ENCODE results near the gene GCSH. TPM values are rescaled to one million over a fixed set of nuclear protein-coding genes. Genes with fewer than 3 reads are reported as not detected.

GCSH gene
- total RNA-seq, 1 donor from 2014 or later = 27.8 TPM

DNA sequence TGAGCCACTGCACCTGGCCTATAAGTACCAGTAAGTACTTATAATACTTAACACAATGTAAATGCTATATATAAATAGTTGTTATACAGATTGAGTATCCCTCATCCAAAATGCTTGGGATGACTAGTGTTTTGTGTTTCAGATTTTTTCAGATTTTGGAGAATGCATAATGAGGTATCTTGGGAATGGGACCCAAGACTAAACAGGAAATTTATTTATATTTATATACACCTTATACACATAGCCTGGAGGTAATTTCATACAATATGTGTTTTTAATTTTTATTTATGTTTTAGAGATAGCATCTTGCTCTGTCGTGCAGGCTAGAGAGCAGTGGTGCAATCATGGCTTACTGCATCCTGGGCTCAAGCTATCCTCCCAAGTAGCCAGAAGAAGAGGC lies 9.8 kb upstream of the GCSH start:
- no peak for DNase-seq (ENCODE audit: low read depth)

DNA sequence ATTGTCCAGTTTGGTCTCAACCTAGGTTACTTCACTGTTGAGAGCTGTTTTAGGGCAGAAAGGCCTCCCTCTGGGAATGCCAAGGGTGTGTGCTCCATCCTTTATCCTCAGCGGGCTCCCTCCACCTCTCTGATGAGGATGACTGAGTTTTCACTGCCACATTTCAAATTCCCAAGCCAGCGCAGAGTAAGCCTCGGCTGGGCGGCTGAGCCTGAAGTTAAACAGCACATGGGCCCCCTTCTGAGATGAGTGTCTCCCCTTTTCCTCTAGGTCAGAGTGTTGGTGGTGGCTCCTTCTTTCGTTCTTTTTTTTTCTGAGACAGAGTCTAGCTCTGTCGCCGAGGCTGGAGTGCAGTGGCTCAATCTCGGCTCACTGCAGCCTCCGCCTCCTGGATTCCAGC lies 5.5 kb upstream of the GCSH start:
- DNase-seq (ENCODE audit: low read depth) = no peak

DNA sequence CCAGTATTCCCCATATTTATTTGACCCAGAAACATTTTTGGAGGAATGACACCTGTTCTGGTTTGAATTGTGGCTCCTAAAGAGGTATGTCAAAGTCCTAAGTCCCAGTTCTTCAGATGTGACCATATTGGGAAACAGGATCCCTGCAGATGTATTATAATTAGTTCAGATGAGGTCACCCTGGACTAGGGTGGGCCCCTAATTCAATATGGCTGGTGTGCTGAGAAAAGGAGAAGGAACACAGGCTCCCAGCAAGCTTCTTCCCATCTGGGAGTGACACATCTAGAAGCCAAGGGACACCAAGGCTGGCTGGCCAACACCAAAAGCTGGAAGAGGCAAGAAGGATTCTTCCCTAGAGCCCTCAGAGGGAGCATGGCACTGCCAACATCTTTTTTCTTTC lies 3.8 kb upstream of the GCSH start:
- no peak for DNase-seq (ENCODE audit: low read depth)

DNA sequence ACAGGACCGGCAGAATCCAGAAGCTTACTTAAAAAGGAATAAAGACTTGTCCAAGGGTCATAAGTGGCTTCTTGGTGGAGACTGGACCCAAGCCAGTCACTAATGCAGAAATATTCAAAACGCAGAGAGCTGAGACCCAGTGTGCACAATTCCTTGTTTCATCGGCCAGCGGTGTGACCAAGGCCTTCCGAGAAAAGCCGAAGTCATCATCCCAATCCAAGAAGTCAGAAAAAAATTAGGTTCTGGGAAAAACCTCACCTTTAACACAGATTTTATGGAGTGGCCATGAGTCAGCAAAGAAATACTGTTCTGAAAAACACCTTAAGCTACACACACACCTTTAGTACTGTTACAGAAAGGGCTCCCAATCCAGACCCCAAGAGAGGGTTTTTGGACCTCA lies 1.0 kb upstream of the GCSH start:
- DNase-seq (ENCODE audit: low read depth) = no peak

DNA sequence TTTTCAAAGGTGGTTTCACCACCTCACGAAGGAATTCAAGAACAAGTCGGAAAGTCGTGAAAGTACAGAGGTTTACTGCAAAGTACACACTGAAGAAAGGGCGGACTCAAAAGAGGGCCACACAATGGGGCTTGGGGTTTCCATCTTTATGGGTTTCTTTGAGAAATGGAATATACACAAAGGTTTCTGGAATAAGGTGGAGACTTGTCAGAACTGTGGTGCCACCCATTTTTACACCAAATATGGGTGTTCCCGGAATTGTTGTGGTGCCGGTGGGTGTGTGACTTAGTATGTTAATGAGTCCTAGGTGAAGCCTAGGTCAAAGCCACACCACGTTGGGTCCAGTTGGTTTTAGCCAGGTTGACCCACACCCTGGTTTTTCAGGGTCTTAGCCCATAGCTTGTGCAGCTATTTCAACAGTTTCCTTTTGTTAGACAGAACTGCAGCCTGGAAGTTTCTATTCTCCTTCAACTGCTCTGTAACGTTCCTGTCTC lies 567 bp upstream of the GCSH start:
- DNase-seq (ENCODE audit: low read depth) = no peak

DNA sequence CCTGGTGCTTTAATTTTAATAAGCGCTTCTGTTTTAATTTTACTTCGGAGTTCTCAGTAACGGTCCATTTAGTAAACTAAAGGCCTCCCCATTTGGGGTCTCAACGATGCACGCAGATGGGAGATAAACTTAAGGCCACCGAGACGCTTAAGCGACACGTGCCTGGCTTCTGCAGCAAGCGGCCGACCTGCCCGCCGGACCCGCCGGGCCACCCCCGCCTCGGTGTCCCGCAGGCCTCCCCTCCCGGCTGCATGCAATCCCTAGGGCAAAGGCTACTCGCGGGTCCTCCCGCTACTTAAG lies 592 bp downstream of the GCSH start:
- no peak for DNase-seq (ENCODE audit: low read depth)

DNA sequence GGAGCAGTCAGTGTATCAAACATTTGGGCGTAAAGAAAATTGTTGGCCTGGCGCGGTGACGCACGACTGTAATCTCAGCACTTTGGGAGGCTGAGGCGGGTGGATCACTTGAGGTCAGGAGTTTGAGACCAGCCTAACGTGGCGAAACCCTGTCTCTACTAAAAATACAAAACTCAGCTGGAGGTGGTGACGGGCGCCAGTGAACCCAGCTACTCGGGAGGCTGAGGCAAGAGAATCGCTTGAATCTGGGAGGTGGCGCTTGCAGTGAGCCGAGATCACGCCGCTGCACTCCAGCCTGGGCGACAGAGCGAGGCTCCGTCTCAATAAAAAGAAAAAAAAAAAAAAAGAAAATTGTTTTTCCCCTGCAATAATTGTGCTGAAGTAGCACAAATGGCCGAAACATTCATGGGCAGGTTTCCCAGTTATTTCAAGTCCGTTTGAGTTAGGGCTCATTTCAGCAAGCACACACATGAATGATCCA lies 1.4 kb downstream of the GCSH start:
- peak; percentile 35 for DNase-seq (ENCODE audit: low read depth)

DNA sequence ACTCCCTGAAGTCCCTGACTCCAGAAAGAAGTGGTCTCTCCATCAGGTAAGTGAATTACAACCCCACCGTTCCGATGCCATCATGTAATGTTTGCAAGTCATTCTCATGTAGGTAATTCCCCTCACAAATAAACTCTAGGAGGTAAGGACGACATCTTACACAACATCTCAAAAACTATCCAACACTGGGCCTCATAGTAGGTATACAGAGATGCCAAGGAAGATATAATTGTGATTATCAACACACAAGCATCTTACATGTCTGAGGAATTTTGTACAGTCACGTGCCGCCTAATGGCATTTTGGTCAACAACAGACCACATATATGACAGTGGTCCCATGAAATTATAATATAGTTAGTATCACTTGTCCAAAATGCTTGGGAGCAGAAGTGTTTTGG lies 7.4 kb downstream of the GCSH start:
- no peak for DNase-seq (ENCODE audit: low read depth)

DNA sequence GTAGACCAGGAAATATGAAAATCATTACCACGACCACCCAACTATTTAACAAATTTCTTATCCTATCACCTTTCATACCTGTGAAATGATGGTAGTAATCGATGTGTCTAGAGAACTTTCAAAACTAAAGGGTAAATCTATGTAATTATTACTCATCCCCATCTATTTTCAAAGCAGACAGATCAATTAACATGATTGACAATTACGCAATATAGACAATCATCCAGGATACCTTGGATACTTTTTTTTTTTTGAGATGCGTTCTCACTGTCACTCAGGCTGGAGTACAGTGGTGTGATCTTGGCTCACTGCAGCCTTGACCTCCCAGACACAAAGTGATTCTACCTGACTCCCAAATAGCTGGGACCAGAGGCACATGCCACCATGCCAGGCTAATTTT lies 15.2 kb downstream of the GCSH start:
- no peak for DNase-seq (ENCODE audit: low read depth)

DNA sequence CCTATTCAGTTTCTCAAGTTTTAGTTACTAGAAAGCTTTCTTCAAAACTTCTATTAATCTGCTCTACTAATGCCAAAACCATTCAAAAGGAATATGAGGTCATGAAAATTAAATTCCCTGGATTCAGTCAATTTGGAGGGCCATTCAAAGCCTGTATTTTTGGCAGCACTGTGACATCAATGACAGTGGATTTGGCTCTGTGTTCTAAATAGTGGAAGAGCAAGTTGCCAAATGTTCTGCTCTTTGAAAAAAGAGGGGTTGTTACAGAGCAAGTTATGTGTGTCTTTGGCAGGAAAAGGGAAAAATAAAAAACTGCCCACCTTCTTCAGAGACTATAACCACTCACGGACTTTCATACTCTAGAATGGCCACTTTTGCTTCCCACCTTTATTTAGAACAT lies 16.0 kb downstream of the GCSH start:
- no peak for DNase-seq (ENCODE audit: low read depth)

DNA sequence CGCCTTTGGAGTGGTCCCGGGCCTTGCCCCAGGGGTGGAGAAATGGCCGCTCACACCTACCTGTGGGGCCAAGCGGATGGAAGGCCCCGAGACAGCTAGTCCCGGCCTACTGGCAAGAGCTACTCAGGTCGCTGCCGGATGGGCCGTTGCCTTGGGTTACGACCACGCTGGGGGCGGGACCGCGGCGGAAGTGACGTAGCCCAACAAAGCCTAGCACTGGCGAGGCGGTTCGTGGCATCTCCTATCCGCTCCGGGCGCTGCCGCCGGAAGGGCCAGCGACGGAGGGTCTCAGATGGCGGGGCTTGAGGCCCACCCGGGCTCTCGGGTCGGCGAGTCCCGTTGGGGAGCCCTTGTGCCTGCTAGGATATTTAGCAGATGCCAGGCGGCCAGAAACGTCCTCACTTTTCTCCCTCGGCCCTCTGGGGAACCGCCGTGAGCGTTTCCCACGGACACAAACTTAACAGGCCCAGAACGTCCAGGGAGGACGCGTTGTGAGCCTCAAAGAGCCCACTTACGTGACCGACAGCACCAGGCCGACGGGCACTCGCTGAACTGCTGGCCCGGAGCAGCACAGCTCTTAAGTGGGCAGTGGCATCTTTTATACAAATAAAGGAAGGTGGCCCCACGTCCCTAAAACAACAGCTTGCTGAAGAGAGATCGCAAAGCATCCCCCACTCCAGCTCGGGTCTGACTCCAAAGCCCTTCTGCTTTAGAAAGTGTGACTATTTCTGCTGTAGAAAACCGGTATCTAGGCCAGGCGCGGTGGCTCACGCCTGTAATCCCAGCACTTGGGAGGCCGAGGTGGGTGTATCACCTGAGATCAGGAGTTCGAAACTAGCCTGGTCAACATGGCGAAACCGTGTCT lies 18.9 kb downstream of the GCSH start, which contains the start of gene C16orf46:
TSS of gene C16orf46 (minus strand) at position 163 of the 865 bp plus-strand sequence. CDS start 13,283 bp downstream, outside the sequence.
- DNase-seq (ENCODE audit: low read depth) = peak; percentile 86

DNA sequence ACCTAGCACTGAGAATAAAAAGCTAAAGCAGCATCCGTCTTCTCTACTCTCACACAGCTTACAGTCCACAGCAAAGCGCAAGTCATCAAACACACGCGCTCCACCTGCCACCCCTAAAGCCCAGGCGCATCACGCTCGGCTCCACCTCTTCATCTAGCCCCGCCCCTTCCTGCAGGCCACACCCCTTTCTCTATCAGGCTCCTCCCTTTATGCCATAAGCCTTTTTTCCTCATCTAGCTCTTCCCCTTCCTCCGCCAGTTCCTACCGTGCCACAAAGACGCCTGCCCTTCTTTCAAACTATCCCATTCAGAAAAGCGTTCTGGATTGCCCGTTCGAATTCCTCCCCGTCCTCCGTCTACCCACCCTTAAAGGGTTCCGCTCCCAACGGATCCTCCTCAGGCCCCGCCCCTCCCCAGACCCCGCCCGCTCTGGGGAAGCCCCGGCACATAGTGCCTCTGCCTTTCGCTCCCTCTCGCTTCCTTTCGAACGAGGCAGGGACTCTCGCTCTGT lies 19.6 kb downstream of the GCSH start:
- DNase-seq (ENCODE audit: low read depth) = peak; percentile 64

DNA sequence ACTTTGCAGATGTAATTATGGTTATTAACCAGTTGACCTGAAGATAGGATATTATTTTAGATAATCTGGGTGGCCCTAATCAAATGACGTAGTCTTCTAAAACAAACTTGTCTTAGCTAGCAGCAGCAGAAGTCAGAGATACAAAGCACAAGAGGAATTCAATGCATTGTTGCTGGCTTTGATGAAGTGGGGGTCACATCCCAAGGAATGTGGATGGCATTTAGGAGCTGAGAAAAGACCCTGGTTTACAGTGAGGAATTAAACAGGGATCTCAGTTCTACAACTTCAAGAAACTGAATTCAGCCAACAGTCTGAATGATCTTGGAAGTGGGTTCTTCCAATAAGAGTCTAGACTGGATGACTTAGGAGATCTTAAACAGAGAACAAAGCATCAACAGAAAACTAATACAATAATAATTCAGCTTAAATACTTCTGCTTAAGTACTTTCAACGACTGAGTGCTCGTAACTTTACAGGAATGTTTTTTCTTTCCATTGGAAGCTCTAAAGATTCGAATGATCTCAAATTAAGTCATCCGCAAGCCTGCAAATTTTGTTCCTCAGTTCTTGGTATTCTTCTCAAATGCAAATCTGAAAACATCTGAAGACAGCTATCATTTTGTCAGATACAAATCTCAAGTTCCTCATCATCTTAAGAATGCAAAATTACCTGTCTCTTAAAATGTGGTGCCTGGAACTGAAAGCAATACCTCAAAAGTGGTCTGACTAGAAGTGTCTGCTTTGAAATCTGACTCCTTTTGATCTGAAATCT lies 22.4 kb downstream of the GCSH start:
- DNase-seq (ENCODE audit: low read depth) = no peak

DNA sequence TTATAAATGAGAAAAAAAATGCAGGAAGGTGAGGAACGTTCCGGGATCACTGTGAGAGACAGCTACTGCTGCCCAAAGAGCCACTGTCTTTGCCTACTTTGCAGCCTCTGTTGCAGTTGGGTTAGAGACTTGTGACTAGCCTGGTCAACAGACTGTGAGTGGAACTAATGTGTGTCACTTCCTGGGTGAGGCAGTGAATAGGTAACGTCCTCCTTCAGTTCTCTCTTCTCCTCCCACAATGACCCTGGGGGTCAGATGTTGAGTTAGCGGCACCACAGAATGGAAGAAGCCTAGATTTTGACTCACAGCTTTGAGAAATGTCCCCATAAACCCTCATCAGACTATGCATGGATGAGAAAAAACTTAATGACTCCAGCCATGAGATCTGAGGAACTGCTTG lies 24.4 kb downstream of the GCSH start:
- peak; percentile 89 for DNase-seq (ENCODE audit: low read depth)

DNA sequence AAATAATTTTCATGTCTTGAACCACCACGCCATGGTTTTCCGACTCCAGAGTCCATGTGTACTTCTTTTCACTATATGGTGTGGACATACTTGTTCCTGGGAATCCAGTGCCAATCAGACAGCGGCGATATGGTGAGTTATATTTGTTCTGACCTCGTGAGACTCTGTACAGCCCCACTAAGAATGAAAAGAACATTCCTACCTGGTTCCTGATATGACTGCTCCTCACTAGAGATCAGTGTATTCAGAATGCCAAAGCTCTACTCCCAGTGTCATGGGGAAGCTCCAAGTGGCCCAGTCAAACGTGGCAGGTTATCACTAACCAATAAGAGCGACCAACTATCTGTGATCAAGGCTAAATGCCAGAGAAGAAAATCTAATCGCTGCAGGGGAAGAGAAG lies 25.2 kb downstream of the GCSH start:
- DNase-seq (ENCODE audit: low read depth) = no peak

DNA sequence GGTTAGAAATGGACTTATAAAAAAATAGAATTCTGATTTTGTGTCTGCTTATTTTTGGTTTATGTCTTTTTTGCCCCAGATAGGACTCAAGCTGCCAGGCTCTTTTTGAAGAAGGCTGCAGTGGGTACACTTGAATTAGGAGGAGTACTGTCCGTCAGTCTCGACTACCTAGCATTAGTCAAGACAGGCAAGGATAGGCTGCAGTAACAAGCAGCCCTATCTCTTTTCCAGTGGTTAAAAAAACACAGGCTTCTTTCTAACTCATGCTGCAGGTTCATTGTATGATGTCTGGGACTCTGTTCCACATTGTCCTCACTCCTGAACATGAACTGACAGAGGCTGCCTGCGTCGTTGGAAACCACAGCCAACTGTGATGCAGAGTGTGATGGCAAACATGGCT lies 27.1 kb downstream of the GCSH start:
- no peak for DNase-seq (ENCODE audit: low read depth)

DNA sequence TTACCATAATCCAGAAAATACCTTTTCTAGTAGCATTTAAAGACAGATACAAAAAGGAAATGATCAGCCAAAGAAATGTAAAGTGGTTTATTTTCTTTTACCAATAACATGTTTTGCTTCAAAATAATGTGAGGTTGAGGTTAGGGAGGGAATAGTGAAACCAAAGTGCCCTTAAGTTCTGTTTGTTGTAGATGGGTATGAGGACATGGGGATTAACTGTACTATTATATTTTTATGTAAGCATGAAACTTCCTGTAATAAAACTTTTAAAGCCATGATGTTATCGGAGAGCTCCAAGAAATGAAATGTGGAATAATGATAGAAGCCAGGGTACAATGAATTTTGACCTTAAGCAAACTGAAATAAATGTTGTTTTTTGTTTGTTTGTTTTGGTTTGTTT lies 29.0 kb downstream of the GCSH start:
- DNase-seq (ENCODE audit: low read depth) = no peak

DNA sequence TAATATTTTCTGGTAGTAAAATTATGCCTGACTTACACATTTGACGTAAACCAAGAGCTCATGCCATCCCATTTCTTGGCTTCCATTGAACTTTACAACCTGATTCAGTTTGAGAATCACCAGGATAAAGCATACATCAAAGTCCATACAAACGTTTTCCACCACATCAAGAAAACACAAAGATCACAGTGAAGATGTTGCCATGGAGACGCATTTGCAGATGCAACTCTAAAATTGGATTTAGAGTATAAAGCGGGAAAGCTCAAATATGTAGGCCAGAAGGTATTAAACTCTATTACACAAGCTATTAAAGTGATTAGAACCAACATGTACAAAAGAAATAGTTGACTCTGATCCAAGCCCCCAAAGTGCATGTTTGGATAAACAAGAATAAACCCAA lies 29.5 kb downstream of the GCSH start:
- no peak for DNase-seq (ENCODE audit: low read depth)

DNA sequence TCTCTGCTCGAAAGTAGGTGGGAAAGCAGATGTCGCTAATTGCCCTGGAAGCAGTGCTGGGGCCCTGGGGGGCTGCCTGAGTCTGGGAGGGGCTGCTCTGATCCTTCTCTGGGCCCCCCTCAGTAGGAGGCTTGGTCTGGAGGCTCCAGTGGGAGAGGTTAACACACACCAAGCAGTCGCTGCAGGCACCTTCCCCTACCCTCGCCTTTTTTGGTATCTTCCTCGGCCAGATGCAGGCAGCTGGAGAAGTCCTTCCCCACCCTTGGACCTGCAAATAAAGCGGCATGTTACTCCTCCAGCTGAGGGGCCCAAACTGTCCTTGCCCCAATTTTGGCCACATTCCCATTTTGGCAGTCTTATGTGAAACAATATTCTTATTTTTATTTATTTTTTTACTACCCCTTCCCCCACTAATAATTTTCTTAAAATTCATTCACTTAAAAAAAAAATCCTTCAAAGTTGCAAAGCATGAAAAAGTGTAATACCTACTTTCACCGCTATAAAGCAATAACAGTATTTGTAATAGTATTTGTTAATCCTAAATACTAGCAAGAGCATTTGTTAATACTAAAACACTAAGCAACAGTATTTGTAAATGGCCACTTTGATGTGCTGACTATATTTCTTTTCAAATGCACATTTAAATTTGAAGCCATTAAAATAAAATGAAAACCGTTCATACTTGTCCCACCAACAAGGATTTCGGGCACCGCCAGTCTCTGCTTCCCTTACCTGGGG lies 34.2 kb downstream of the GCSH start:
- no peak for DNase-seq (ENCODE audit: low read depth)

DNA sequence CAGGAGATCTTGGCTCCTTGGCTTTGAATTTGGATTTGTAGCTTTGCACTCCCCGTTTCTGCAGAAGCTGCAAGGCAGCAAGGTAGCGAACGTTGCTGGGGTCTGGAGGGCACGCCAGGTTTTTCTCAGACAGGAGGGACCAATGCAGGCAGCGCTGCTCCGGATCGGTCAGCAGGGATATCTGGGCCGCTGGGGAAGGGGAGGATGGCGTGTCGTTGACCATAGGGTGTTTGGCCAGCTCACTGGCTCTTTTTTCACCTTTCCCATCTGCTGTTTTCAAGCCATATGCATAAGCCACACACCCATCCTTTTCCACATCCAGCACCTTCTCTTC lies 34.9 kb downstream of the GCSH start:
- DNase-seq (ENCODE audit: low read depth) = no peak

DNA sequence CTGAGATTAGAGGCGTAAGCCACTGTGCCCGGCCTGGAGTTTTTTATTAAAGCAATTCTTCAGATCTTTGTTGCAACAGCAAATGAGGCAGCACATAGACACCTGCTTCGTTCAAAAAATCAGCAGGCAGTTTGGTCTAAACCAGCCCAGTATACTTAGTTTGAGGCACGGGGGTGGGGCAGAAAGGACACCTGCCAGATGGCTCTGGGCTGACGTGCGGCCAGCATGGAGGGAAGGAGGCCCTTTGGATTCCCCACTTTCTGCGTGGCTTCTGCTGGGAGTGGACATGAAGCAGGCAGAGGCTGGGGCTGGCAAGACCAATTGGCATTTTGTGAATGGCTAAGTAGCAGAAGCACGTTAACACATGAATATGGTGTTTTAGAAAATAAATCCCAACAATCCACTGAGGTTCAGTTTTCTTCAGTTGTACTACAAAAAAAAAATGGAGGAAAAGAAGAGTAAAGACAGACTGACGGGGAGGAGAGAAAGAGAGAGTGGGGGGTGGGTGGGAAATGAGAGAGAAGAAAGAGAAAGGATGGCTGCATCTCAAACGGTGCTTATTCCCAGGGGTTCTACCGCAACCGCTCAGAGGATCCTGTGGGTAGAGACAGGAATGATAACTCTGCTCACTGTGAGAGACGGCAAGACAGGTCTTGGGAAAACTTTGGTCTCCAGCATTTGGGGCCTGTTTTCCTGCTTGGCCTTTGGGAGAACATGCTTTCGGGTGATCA lies 35.5 kb downstream of the GCSH start:
- no peak for DNase-seq (ENCODE audit: low read depth)

DNA sequence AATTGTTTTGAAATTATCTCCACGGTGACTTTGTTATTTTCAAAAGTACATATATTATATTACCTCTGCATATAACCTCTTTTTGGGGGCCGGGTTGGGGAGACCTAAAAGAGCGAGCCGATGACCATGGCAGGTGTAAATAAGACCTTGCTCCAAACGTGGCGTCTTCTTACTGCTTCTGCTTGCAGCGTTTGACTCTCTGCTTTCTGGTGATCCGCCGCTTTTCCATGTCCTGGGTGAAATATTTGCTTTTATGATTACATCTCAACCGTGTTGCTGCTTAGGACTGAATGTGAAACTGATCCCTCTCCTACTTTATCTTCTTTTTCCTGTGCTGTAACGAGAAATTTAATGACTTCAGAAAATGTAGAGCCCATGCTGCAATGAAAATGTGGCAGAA lies 42.4 kb downstream of the GCSH start:
- no peak for DNase-seq (ENCODE audit: low read depth)

Data from renal cortical epithelial cell (primary cell).